Sciatic nerve (tissue), 2 donors: Measurements from ENCODE around the gene DHX29. TPM values are rescaled to one million over a fixed set of nuclear protein-coding genes. Genes with fewer than 3 reads are reported as not detected.

Experiments used
- ATAC-seq: fragments of 200-7000 bp; cut with Tn5 transposase; one replicate; pipeline ENCODE4 v1.9.1; 2020; ENCODE audit warnings: mild to moderate bottlenecking, moderate library complexity
- DNase-seq: peaks from one replicate; pipeline ENCODE4 v3.0.0-alpha.2; 2020; ENCODE audit warnings: low spot score
- intact Hi-C: fragments of 100-400 bp; cut with DNase I; formaldehyde crosslinking; loops from one replicate; pipeline ENCODE4 v1.14.2; 2022
- total RNA-seq: library from RNA; stranded (reverse); fragmentation: NEBNext Ultra II Directional; extraction: Animal tissue kit (Norgen Biotek cat#: 25700); gene quantifications from one replicate; pipeline ENCODE4 v1.2.1, GENCODE V29; 2021
- donor health status: DM: no; HTN: no; CAD: no.
- donor health status: DM: no; HTN: no; CAD: no.

Gene DHX29
- total RNA-seq, 1 donor from 2014 or later = 24.8 TPM

DNA sequence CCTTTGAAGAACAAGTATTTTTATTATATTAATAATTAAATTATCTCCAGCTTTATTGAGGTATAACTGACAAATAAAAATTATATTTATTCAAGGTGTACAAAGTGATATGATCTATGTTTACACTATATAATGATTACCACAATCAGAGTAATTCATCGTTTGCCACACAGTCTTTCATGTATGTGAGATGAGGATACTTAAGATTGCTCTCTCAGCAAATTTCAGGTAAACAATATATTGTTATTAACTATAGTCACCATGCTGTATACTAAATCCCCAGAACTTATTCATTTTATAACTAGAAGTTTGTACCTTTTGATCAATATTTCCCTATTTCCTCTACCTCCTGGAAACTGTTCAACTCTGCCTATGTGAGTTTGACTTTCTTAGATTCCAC, 57.4 kb downstream of the DHX29 start:
- DNase-seq = no peak
- intact Hi-C loops = no loop called here
- no peak for ATAC-seq

DNA sequence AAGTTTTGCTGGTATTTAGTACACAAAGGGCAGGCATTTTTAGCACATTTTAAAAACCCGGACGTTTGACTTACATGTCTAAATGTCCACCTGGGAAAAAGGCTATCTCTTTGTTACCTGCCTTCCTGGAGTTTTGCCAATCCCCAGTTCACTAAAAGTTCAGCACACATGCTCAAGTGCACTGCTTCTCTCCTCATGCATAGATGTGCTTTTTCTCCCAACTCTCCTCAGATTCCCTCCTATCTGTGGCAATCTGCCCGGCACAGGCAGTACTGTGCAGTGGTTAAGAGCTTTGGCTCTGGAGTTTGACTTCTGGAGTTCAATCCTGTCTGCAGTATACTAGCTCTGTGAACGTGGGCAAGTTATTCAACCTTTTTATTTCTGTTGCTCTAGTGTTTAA, 65.7 kb downstream of the DHX29 start:
- ATAC-seq (no peak), DNase-seq (no peak)
- intact Hi-C loops = no loop called here

DNA sequence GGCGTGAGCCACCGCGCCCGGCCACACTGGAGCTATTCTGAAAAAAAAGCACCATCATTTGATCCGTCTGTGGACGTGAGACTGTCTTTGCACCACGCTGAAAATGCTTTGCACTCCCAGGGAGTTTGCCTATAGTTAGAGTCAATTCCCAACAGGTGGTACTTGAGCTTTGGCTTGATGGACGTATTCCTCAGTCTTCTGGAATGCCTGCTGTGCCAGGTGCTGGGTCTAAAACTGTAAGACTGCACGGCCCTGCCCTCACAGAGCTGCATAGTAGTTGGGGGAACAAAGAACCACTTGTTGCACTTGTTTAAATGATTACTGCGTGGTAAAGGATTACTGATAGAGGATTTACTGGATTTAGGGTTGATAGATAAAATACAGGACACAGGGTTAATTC, 70.7 kb downstream of the DHX29 start:
- DNase-seq (no peak), ATAC-seq (no peak)
- intact Hi-C loops = no loop called here

DNA sequence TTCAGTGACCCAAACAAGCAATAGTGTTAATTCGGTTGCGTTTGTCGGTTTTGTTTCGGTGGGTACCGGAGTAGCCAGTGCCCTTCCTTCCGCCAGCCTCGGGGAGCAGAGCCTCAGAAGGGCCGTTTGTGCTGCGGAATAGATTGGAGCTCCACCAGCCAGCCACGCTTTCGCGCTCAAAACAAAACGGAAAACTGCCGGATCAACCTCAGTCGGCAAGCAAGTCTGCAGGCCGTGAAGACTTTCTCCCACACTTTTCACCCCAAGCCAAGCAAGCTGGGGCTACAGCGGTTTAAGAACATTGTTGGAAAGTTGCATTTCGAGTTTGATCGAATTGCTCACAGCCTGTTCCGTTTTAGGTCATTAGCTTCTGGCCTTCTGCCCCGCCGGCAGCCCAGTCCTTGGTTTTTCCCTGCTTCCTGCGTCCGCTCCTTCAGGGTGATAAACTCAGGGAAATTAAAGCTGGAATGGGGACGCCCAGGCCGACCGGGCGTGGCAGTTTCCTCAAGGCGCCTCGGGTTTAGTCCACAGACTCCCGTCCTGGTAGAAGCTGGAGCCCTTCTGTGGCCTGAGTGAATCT, 73.3 kb downstream of the DHX29 start:
- no peak for DNase-seq
- ATAC-seq = no peak
- intact Hi-C loops = no loop called here

DNA sequence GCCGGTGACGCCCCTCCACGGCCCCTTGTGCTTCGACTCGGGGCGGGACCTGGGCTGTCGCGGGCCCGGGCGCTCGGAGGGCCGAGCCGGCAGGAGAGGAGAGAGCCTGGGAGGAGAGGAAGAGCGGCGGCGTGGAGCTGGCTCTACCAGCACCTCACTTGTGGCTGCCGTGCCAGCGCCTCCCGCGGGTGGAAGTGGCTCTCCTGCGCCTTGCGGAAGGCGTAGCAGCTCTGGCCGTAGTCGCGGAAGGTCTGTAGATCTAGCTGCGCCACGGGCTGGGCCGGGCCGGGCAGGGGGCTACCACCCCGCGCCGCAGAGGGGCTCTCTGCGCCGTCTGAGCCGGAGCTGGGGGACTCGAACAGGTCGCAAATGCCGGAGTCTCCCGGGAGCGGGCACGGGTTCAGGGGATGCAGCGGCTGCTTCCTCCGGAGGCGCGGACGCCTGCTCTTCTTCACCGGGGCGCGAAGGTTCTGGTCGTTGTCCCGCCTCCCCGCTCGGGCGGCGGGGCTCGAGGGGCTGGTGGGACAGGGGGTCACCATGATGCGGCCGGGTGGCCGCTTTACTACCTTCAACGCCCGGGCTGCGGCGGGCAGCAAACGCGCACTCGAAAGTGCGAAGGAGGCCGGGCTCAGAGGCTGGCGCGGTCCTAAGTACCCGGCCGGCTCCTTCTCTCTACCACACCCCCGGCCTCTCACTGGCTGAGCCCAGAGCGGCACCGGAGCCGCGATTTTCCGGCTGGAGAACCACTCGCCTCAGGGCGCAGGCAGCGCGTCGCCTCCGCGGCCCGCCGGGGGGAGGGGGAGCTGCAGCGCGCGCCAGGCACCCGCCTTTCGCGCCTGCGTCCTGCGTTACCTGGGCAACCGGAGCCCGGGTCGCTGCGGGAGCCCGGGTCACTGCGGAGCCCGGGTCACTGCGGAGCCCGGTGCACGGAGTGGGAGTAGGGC, 74.2 kb downstream of the DHX29 start, which contains the start of gene CCNO:
CCNO (minus strand) TSS at position 624 of the 944 bp plus-strand sequence; CDS start at position 539, 85 bp downstream.
- ATAC-seq = peak; percentile 87
- DNase-seq = peak; percentile 74
- intact Hi-C loops = no loop called here

DNA sequence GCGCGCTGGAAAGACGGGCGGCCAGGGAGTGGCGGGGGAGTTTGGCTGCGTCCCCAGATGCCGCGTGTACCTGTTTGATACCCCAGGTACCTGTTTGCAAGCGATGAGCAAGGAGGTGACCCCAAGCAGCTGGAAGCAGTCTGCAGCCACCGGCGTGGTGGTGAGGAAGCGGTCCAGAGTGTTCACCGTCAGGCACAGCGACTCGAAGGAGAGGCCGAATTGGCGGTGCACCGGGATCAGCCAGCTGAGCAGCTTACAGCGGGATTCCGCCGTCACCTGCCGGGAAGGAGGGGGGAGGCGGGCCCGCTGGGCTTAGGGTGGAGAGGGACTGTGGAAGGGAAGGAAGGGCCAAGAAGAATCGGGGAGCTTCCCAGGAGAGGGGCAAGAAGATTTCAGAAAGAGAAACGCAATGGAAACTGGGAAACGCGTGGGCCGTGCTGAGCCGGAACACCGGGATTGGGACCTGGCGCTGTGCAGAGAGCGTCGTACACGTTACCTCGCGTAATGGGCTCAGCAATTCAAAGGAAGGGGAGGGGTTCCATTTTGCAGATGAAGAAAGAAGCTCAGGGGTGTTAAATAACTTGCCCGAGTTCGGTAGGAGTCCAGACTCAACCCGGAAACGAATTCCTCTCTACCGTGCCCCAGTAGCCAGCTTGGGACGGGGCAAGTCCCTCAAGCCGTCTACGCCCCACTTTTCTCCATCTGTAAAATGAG, 75.1 kb downstream of the DHX29 start:
- DNase-seq = no peak
- intact Hi-C loops = no loop called here
- ATAC-seq = peak; percentile 4

DNA sequence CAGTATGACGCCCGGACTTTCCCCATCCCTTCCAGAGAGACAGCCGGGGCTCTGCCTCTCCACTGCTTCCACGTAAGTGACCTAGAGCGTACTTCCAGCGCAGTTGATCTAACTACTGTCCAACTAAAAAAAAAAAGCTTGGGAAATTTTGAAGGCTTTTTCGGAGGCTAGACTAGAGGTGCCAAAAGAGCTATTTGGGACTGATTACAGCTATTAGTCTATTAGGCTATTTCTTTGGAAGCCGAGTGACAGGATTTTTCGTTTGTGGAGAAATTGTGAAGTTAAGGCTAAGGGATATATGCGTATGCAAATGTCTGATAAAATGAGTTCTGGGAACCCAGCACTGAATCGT, 75.6 kb downstream of the DHX29 start:
- intact Hi-C loops = no loop called here
- DNase-seq (no peak), ATAC-seq (no peak)

DNA sequence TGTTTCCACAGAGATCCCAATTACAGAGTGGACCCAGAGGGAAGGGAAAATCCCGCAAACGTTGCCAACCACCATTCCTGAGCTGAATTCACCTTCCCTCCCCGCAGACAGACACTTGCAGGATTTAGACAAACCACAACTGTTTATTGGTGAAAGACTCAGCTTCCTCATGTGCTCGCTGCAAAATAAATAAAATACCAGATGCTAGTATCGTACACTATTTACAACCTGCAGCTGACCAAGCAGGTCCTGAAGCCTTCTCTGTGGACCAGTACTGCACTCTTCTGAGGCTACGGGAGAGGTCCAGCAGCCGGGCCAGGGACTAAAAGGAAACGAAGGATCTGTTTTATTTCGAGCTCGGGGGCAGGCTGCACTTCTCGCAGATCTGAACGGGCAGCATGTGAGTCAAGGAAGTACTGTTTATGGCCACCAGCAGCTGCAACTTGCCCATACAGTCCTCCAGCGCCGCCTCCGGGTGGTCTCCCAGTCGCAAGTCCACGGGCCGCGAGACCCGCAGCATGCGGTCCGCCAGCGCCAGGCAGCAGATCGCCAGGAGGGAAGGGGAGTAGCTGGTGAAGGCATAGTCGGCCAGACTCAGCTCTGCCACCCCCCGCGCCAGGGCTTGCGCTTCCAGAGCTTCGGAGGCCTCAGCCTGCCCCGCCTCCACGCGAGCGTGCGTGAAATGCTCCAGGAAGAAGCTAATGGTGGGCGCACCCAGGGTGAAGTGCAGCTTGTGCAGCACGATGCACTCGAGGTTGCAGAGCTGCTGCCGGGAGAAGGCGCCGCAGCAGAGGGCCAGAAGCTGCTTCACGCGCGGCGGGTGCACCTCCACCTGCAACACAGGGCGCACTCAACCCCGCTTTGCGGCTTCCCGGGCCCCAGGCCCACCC, 76.2 kb downstream of the DHX29 start:
- no peak for ATAC-seq

DNA sequence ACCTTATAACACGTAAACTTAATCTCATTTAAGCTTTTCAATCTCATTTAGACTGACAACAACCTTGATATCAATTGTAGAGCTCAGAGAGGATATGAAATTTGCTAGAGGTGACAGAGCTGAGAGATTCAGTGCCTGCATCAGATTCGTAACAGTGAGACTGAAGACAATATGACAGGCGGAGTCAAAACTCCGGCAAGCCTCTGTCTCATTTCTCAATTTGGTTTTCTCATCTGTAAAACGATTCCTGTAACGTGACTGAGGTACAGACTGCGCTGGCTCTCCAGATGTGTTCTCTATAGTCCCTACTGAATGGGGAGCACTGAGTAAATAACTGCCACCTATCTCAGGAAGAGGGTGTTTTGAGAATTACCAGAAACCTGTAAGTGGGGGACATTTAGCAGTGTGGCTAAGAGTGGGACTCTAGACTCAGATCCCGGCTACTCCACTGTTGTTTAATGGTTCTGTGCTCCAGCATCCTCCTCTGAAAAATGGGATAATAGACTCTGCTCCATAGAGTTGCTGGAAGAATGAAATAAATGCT, 77.3 kb downstream of the DHX29 start:
- intact Hi-C loops = no loop called here
- no peak for ATAC-seq
- no peak for DNase-seq

More for the DNA sequence above, 76.2 kb downstream of the DHX29 start:
- DNase-seq = no peak
- intact Hi-C loops = no loop called here

DNA sequence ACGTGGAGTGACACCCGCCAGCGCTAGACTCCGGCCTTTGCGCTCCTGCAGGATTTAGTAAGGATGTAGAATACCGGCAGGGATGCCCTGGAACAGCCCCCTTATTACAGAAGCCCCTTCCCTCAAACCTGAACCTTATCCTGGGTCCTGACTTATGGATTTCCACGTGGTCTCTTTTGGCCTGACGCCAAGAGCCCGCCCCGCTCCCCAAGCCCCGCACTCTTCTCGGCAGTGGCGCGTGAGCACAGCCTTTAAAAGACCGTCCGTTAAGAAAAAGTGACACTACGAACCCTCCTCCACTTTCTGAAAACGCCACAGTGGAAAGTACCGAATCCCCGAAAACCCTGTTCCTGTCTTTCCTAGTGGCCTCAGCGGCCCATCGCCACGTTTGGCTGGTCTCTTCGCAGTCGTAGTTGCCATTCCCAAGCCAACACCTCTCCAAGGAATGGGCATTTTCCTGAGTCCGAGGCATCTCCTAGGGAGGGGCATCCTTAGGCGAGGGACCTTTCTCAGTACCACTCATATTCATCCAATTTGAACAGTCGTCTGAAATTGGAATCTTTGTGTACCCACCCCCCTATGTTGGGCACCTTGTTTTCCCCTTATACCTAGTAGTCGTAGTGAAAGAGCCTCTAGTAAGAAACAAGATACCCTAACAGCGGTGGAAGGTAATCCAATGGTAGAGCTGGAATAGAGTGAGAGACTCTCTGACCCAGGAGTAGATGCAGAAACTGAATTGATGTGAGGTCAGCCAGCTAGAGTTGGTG, 79.6 kb downstream of the DHX29 start:
- DNase-seq (no peak), ATAC-seq (no peak)
- intact Hi-C loops = loop anchor here (10.0 kb wide), 1 partner anchor 53 kb away; the partner anchor contains the start of gene CDC20B

DNA sequence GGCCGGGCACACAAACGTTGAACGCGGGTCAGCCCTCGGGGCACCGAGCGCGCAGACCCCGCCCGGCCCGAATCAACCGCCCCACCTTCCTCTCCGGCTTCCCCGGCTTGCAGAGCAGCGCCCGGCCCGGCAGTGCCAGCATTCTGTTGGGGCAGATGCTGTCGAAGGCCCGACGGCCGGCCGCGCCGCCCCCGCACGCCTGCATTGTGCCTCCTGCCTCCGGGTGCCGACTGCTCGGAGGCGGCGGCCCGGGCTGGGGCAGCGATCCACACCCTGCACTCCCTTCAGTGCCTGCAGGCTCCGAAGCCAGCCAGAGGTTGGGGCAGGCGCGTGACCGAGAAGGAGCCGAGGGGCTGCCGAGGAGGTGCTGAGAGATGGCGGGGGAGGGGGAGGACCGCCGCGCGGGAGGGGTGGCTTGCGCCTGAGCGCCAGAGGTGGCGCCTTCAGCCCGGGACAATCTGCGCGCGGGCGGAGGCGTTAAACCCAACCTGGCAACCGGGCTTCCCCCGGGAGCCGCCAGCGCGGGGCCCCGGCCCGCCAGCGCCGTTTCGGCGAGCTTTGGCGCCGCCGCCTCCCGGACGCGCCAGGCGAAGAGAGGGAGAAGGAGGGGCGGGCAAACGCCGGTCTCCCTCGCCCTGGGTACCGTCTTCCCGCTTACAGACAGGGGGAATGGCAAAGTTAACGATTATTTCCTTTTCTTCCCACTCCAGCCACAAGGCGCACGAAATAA, 80.4 kb downstream of the DHX29 start, which contains the start of gene MCIDAS:
MCIDAS (minus strand) TSS at position 382 of the 730 bp plus-strand sequence; CDS start at position 205, 177 bp downstream.
- DNase-seq = no peak
- intact Hi-C loops = loop anchor here (10.0 kb wide), 1 partner anchor 52 kb away; the partner anchor contains the start of gene CDC20B
- ATAC-seq = peak; percentile 6

DNA sequence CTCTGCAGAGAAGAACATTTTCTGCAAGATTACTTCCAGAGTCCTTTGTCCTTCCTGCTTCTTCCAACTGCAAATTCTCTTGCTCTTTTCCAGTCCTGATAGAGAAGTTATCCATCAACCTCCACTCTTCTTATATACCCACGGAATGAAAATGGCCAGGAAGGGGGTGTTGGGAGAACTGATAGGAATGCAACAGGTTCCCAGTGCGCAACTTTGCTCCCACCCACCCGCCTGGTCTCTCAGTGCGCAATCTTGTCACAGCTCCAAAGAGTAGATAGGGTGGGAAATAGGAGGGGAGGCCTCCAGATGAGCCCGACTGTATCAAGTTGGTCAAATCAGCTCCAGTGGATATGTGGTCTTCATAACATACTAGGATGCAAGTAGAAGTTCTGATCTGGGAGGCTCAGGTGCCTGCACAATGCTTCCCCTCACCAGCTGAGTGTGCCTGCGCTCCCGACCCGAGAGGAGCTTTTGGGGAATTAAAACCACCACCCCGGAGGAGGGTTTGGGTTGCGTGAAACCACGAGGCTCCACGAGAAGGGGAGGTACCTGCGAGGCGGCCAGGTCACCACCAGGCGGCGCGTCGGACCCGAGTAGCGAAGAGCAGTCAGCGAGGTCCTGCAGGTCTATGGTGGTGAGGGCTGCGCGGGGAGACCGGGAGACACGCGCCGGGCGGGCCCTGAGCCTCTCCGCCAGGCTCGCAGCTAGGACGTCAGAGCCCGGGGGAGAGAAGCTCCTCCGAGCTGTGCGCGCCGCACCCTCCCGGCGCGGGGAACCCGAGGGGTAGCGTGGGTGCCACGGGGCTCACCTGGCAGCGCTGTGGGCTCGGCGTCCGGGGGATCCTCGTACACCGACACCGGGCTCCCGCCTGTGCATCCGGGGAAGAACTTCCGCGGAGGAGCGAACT, 81.2 kb downstream of the DHX29 start:
- ATAC-seq = peak; percentile 58

DNA sequence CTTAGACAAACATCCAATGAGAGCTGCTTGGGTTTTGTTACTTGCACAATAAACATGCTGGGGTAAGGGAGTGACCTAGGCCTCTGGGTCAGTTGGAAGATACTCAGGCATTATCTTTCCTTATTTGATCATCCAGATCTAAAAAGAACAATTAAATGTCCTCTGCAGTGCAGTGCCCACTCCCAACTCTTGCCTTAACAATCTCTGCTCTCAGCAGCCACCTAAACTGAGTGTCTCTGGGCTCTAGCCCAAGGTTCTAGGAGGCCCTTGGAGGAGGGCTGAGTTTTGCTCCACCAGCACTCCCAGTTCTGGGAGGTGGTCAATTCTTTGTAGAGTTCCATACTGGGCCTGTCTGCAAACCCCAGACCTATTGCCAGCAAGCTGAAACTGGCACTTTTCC, 82.1 kb downstream of the DHX29 start:
- intact Hi-C loops = loop anchor here (10.0 kb wide), 1 partner anchor 51 kb away; the partner anchor contains the start of gene CDC20B
- DNase-seq (no peak), ATAC-seq (no peak)

More for the DNA sequence above, 81.2 kb downstream of the DHX29 start:
- no peak for DNase-seq
- intact Hi-C loops = loop anchor here (10.0 kb wide), 1 partner anchor 51 kb away; the partner anchor contains the start of gene CDC20B

DNA sequence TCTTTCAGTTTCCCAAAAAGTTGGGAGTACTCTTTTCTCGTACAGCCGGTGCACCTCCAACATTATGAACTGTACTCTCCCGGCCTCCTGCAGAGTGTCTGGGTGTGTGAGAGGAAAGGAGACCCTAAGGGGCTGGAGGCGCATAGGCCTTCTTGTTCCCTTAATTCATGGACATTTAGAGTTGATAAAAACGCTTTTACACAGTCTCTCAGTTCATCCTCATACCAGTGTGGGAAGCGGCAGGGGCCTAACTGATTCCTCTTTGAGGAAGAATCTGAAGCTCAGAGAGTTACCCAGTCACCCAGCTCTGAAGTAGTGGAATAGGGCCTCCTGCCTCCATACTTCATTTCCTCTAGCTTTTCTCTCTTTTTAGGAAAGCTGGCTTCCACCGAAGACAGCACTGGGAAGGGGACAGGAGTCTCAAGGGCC, 83.7 kb downstream of the DHX29 start:
- ATAC-seq = no peak
- no peak for DNase-seq
- intact Hi-C loops = loop anchor here (10.0 kb wide), 1 partner anchor 49 kb away; the partner anchor contains the start of gene CDC20B

DNA sequence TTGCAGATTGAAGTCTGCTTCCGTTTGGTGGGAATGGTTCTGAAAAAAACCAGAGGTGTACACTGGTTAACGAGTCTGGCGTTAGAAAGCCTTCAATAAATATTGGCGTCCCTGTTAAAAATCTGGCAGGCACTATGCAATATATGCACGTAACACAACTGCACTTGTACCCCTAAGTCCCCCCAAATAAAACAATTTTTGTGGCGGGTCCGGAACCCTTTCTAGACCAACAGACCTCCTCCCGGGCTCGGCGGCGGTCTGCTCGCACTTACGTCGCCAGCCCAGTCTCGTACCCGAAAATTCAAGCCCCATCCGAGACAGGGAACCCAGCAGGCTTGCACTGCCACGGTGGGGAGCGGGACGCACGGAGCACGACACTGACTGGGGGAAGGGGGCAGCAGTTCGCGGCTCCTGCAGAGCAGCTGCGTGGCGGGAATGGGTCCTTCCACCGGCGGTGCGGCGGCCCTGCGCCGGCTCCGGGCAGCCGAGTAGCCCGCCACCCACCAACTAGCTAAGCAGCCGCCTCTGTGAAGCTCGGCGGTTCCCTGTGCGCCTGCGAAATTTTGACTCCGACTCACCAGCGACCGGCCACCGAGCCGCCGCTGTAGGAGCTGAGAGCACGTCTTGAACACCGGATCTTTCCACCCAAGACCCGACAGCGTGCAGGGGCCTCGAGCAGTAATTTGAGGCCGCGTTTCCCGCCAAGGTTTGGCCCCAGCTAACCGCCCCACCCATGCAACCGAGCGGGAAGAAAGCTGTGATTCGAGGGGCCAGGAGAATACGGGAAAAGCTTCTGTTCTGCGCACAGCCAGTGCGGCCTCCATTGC, 84.3 kb downstream of the DHX29 start:
- no peak for ATAC-seq
- no peak for DNase-seq
- intact Hi-C loops = loop anchor here (10.0 kb wide), 1 partner anchor 48 kb away; the partner anchor contains the start of gene CDC20B
